H1 (cell line): ENCODE measurements around the gene MYO9B. TPM values are rescaled to one million over a fixed set of nuclear protein-coding genes. Genes with fewer than 3 reads are reported as not detected.

Experiments used
- CTCF ChIA-PET: fragments of 300-600 bp; sonication (Branson Sonifier 250); formaldehyde crosslinking; loops from one replicate; lab custom pipeline; 2021; ENCODE audit not compliant: partially characterized antibody; lab: Charles Lee
- POLR2A ChIA-PET: fragments of 300-600 bp; sonication (Branson Sonifier 250); formaldehyde crosslinking; loops from one replicate; lab custom pipeline; 2021; ENCODE audit warnings: inconsistent platforms; ENCODE audit not compliant: partially characterized antibody; lab: Charles Lee
- DNase-seq, 2 experiments: peaks; one replicate each; pipeline versions ENCODE4 v3.0.0 to v3.0.0-alpha.2; 2010 to 2022; ENCODE audit warnings: low spot score in 2 of 2, low read depth in 1 of 2, mixed read lengths in 1 of 2
- FAIRE-seq: peaks from 2 replicates; lab custom pipeline; 2011; peaks lifted over from hg19 to GRCh38; lab: Jason Lieb, UNC
- H2AFZ ChIP-seq: 2 replicates; pipeline ENCODE4 v1.8.1; 2012; ENCODE audit warnings: low read length, inconsistent platforms
- H2AK5ac ChIP-seq: 2 replicates; pipeline ENCODE4 v1.6.1; 2013; ENCODE audit warnings: low read depth, low read length
- H2BK120ac ChIP-seq: replicated peaks from 2 replicates; pipeline ENCODE3; 2013; ENCODE audit warnings: low read depth, low read length, inconsistent platforms
- H2BK12ac ChIP-seq: 2 replicates; pipeline ENCODE4 v1.6.1; 2013; ENCODE audit warnings: low read depth, low read length
- H2BK15ac ChIP-seq: 2 replicates; pipeline ENCODE4 v1.6.1; 2013; ENCODE audit warnings: low read length
- H2BK20ac ChIP-seq: 2 replicates; pipeline ENCODE4 v1.6.1; 2013; ENCODE audit warnings: low read length
- H2BK5ac ChIP-seq: 2 replicates; pipeline ENCODE4 v1.6.1; 2013; ENCODE audit warnings: low read depth, low read length
- H3K14ac ChIP-seq: 2 replicates; pipeline ENCODE4 v1.6.1; 2013; ENCODE audit warnings: inconsistent platforms; ENCODE audit not compliant: insufficient read length
- H3K18ac ChIP-seq: 2 replicates; pipeline ENCODE4 v1.6.1; 2013; ENCODE audit warnings: low read length; ENCODE audit errors: extremely low read depth
- H3K23ac ChIP-seq: 2 replicates; pipeline ENCODE4 v1.6.1; 2013; ENCODE audit warnings: inconsistent platforms; ENCODE audit not compliant: insufficient read length
- H3K23me2 ChIP-seq: 2 replicates; pipeline ENCODE4 v1.6.1; 2013; ENCODE audit warnings: low read depth, low read length
- H3K27ac ChIP-seq: 2 replicates; pipeline ENCODE4 v1.6.1; 2011; ENCODE audit warnings: low read depth, low read length, inconsistent platforms
- H3K27me3 ChIP-seq, 4 experiments: replicated peaks in 1 of 4; 1 replicate in 1 of 4; 2 replicates in 3 of 4; pipeline versions ENCODE4 v1.6.1 to v1.8.1; 2011 to 2013; ENCODE audit warnings: low read length in 3 of 4, mild to moderate bottlenecking in 3 of 4, inconsistent platforms in 2 of 4, mixed read lengths in 2 of 4, moderate library complexity in 1 of 4; ENCODE audit not compliant: control insufficient read depth in 3 of 4, insufficient read depth in 3 of 4; ENCODE audit errors: extremely low read depth in 1 of 4
- H3K36me3 ChIP-seq, 4 experiments: 2 replicates each; pipeline versions ENCODE4 v1.6.1 to v1.8.1; 2011 to 2013; ENCODE audit warnings: mild to moderate bottlenecking in 4 of 4, low read length in 3 of 4, moderate library complexity in 2 of 4, control low read depth in 1 of 4, inconsistent platforms in 1 of 4; ENCODE audit not compliant: insufficient read depth in 4 of 4, control insufficient read depth in 2 of 4
- H3K4ac ChIP-seq: replicated peaks from 2 replicates; pipeline ENCODE3; 2013; ENCODE audit warnings: low read length, low read depth, mixed read lengths, inconsistent platforms; ENCODE audit not compliant: insufficient read length
- H3K4me1 ChIP-seq, 4 experiments: replicated peaks in 1 of 4; 1 replicate in 1 of 4; 2 replicates in 3 of 4; pipeline versions ENCODE4 v1.6.1 to v1.8.1; 2011 to 2013; ENCODE audit warnings: low read length in 3 of 4, inconsistent platforms in 2 of 4, mixed read lengths in 1 of 4; ENCODE audit not compliant: insufficient read depth in 4 of 4, control insufficient read depth in 3 of 4
- H3K4me2 ChIP-seq, 2 experiments: 2 replicates each; pipeline versions ENCODE4 v1.6.1 to v1.8.1; 2011 to 2013; ENCODE audit warnings: low read depth in 2 of 2, low read length in 2 of 2, control low read depth in 1 of 2, inconsistent platforms in 1 of 2, mild to moderate bottlenecking in 1 of 2; ENCODE audit not compliant: insufficient read depth in 1 of 2
- H3K4me3 ChIP-seq, 4 experiments: fragments of 200-600, 300-600 bp in 1 of 4; sonication (generic), shearing (Covaris generic), sonication (Bioruptor Twin) in 1 of 4; 2 replicates each; pipeline versions ENCODE4 v1.5.1 to v1.8.1; 2011 to 2016; ENCODE audit warnings: low read length in 4 of 4, low read depth in 3 of 4, control low read depth in 2 of 4, inconsistent platforms in 2 of 4, mild to moderate bottlenecking in 2 of 4, mixed read lengths in 1 of 4, moderate library complexity in 1 of 4; ENCODE audit not compliant: insufficient read depth in 2 of 4; ENCODE audit errors: extremely low read depth in 1 of 4
- H3K56ac ChIP-seq: replicated peaks from 2 replicates; pipeline ENCODE3; 2013; ENCODE audit warnings: low read depth, mild to moderate bottlenecking, mixed read lengths, low read length, inconsistent platforms; ENCODE audit not compliant: insufficient read length
- H3K79me1 ChIP-seq: 2 replicates; pipeline ENCODE4 v1.6.1; 2013; ENCODE audit warnings: low read depth, low read length, control low read depth
- H3K79me2 ChIP-seq, 2 experiments: 2 replicates each; pipeline versions ENCODE4 v1.6.1 to v1.8.1; 2012 to 2013; ENCODE audit warnings: low read length in 2 of 2, mild to moderate bottlenecking in 2 of 2, inconsistent platforms in 1 of 2; ENCODE audit not compliant: insufficient read depth in 2 of 2, control insufficient read depth in 1 of 2
- H3K9ac ChIP-seq, 4 experiments: replicated peaks in 1 of 4; 1 replicate in 1 of 4; 2 replicates in 3 of 4; pipeline versions ENCODE4 v1.6.1 to v1.8.1; 2011 to 2013; ENCODE audit warnings: low read depth in 3 of 4, low read length in 3 of 4, control low read depth in 2 of 4, mild to moderate bottlenecking in 2 of 4, moderate library complexity in 2 of 4, inconsistent platforms in 1 of 4; ENCODE audit errors: extremely low read depth in 1 of 4
- H3K9me3 ChIP-seq, 2 experiments: 2 replicates each; pipeline versions ENCODE4 v1.6.1 to v1.8.1; 2012 to 2013; ENCODE audit warnings: mild to moderate bottlenecking in 2 of 2, moderate library complexity in 2 of 2, control low read depth in 1 of 2, inconsistent platforms in 1 of 2, low read depth in 1 of 2, low read length in 1 of 2, mixed read lengths in 1 of 2; ENCODE audit not compliant: insufficient read depth in 2 of 2
- H4K20me1 ChIP-seq, 2 experiments: replicated peaks in 1 of 2; 2 replicates each; pipeline versions ENCODE3 to v1.8.1; 2011 to 2013; ENCODE audit warnings: inconsistent platforms in 2 of 2, low read length in 2 of 2, mild to moderate bottlenecking in 1 of 2; ENCODE audit not compliant: insufficient read depth in 2 of 2, control insufficient read depth in 1 of 2
- H4K5ac ChIP-seq: 2 replicates; pipeline ENCODE4 v1.6.1; 2013; ENCODE audit warnings: low read length, low read depth, mixed read lengths, inconsistent platforms; ENCODE audit not compliant: insufficient read length
- H4K8ac ChIP-seq: 2 replicates; pipeline ENCODE4 v1.8.0; 2013; ENCODE audit warnings: mild to moderate bottlenecking, moderate library complexity, low read length, inconsistent platforms; ENCODE audit not compliant: insufficient read depth; ENCODE audit errors: extremely low read depth
- H4K91ac ChIP-seq: replicated peaks from 2 replicates; pipeline ENCODE3; 2013; ENCODE audit warnings: low read length, mixed read lengths, inconsistent platforms; ENCODE audit not compliant: insufficient read length
- ASH2L ChIP-seq: fragments of 200-600, 300-600 bp; sonication (generic); IDR thresholded peaks from one replicate; pipeline ENCODE4 v1.7.1; 2017; ENCODE audit warnings: low read length
- BCL11A ChIP-seq, 2 experiments: IDR thresholded peaks; one replicate each; pipeline ENCODE4 v1.6.1; 2011; ENCODE audit warnings: low read depth in 2 of 2, low read length in 2 of 2, mild to moderate bottlenecking in 2 of 2
- BRCA1 ChIP-seq: IDR thresholded peaks from 2 replicates; pipeline ENCODE4 v1.6.1; 2012; ENCODE audit warnings: low read depth, low read length, improper control_type of control experiment
- CTBP2 ChIP-seq: IDR thresholded peaks from 2 replicates; pipeline ENCODE4 v1.7.0; 2011; ENCODE audit warnings: borderline replicate concordance, mild to moderate bottlenecking, moderate library complexity, mixed read lengths, low read length; ENCODE audit not compliant: insufficient read depth, insufficient read length
- FOSL1 ChIP-seq: IDR thresholded peaks from 2 replicates; pipeline ENCODE4 v1.6.1; 2011; ENCODE audit warnings: mild to moderate bottlenecking, low read depth, low read length, moderate library complexity; ENCODE audit not compliant: insufficient read depth
- MAFK ChIP-seq: IDR thresholded peaks from 2 replicates; pipeline ENCODE4 v1.6.1; 2012; ENCODE audit warnings: low read depth, mild to moderate bottlenecking, improper control_type of control experiment, low read length
- SIN3A ChIP-seq, 2 experiments: IDR thresholded peaks in 1 of 2; conservative IDR thresholded peaks in 1 of 2; 2 replicates each; pipeline ENCODE4 v1.6.1; 2011 to 2012; ENCODE audit warnings: low read length in 2 of 2, improper control_type of control experiment in 1 of 2, low read depth in 1 of 2, mild to moderate bottlenecking in 1 of 2
- SP2 ChIP-seq: IDR thresholded peaks from 2 replicates; pipeline ENCODE4 v1.6.1; 2012; ENCODE audit warnings: mild to moderate bottlenecking, low read length, inconsistent platforms
- SP4 ChIP-seq: IDR thresholded peaks from 2 replicates; pipeline ENCODE4 v1.6.1; 2012; ENCODE audit warnings: low read length, inconsistent platforms
- TCF12 ChIP-seq: IDR thresholded peaks from 2 replicates; pipeline ENCODE4 v1.6.1; 2011; ENCODE audit warnings: low read depth, mild to moderate bottlenecking, low read length
- WGBS, 2 experiments: shearing (Covaris generic) in 1 of 2; methylation state at CpG; one replicate each; pipeline versions ENCODE4 v1.1.6 to v1.1.7; 2013 to 2015; ENCODE audit warnings: low lambda C conversion rate in 2 of 2, mixed read lengths in 2 of 2, inconsistent platforms in 1 of 2, low coverage in 1 of 2, missing lambda C conversion rate in 1 of 2; ENCODE audit not compliant: insufficient replicate concordance in 2 of 2, insufficient coverage in 1 of 2, insufficient read length in 1 of 2; ENCODE audit errors: extremely low coverage in 1 of 2, missing lambda C conversion rate in 1 of 2; 5-methylcytosine and 5-hydroxymethylcytosine counted together
- polyA plus RNA-seq, 7 experiments: library from polyadenylated mRNA; depleted of rRNA in 3 of 7; stranded (reverse) in 5 of 7; unstranded in 2 of 7; fragments of >200 nt in 5 of 7; fragments of 200-250 nt in 2 of 7; gene quantifications; 1 replicate in 5 of 7; 2 replicates in 1 of 7; 4 replicates in 1 of 7; pipeline versions ENCODE4 v1.2.1 to v1.2.3, GENCODE V29; 2011 to 2013; ENCODE audit warnings: missing spikeins in 2 of 7, mixed read lengths in 2 of 7
- total RNA-seq: library from RNA; stranded (reverse); fragmentation: NEBNext Ultra II Directional; extraction: Animal tissue kit (Norgen Biotek cat#: 25700); gene quantifications from 2 replicates; pipeline ENCODE4 v1.2.1, GENCODE V29; 2021

Gene MYO9B
- total and polyA plus RNA-seq, 2 of the 8 experiments (the other 6 are each of a cell fraction or from before 2014, with no cell fraction given) = 27.6 to 77.1 TPM

DNA sequence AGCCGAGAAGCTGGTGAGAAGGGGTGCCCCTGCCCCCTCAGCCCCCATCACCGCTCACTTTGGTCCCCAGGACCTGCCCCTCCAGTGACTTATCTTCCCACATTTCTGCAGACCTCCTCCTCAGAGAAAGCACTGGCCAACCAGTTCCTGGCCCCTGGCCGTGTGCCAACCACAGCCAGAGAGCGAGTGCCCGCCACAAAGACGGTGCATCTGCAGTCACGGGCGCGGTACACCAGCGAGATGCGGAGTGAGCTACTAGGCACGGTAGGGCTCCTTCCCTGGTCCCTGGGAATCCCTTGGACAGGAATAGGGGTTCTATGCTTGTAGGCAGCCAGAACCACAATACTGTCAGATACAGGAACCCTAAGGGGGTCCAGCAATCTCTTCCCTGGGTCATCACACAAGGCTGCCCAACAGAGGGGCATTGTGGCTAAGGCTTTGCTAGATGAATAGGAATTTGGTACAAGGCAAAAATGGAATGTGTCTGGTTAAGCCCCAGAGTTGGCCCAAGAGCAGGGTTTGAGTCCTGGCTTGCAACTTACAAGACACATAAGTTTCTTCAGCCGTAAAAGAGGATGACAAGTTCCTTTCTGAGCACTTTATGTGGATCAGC is 140.6 kb downstream of the MYO9B start:
- Histone ChIP-seq H3K9ac (0 out of 7 replicates have a peak overlapping the region, but pooled peaks of 1 of the 4 experiments have one; percentile 31), H2AFZ (no peak overlapping the region)
- WGBS, 2 experiments = 91% methylated on average over 13 of the region's 13 CpGs; no CpG with 5 or more reads in 1 of the 2 experiments

More for the DNA sequence above, 140.6 kb downstream of the MYO9B start:
- no peaks in the 10 kb centered on the region for H4K20me1 ChIP-seq
- H3K9me3 ChIP-seq = no peaks in the 10 kb centered on the region
- H4K5ac ChIP-seq = no peak overlapping the region
- TF ChIP-seq SP4 = no peak
- no peak for TF ChIP-seq SIN3A (conservative IDR thresholded peaks at IDR 0.05 in 1 of 2, IDR thresholded peaks at IDR 0.05 in 1 of 2; ENCODE audit: low read depth in 1 of 2, low read length in 2 of 2)
- TF ChIP-seq MAFK = no peak
- no peak for TF ChIP-seq TCF12
- TF ChIP-seq BRCA1 = no peak
- no peak for TF ChIP-seq ASH2L
- TF ChIP-seq SP2 = no peak
- TF ChIP-seq CTBP2 = no peak
- TF ChIP-seq FOSL1 = no peak
- no peak for TF ChIP-seq BCL11A (IDR thresholded peaks at IDR 0.05; ENCODE audit: low read depth in 2 of 2, low read length in 2 of 2)
- no peak overlapping the region for H3K56ac ChIP-seq
- H3K4ac ChIP-seq = no peak overlapping the region
- no peaks in the 10 kb centered on the region; a peak in 1 of 4 replicates for H3K79me2 ChIP-seq
- peaks cover 0 to 8% (median 5%) of the 10 kb centered on the region in 4 experiments; a peak in 5 of 7 replicates for H3K4me1 ChIP-seq
- no peak overlapping the region; the same call in 1 of the 2 replicates for H2BK15ac ChIP-seq
- CTCF ChIA-PET = interaction anchor here (0.6 to 1.8 kb wide), 6 partner anchors 12 to 183 kb away, joined by 3 to 5 read pairs (median 3); no protein-coding TSS in a partner anchor
- H3K18ac ChIP-seq = no peak overlapping the region
- no peak overlapping the region for H2BK120ac ChIP-seq
- H3K23me2 ChIP-seq = peaks cover 7% of the 10 kb centered on the region
- 0 out of 2 replicates have a peak overlapping the region, but pooled peaks have one; percentile 53 for H2AK5ac ChIP-seq
- H3K4me3 ChIP-seq = peak overlapping the region; percentile 31 to 78 (median 51); a peak in 6 of 8 replicates
- no peak overlapping the region for H3K14ac ChIP-seq
- peaks cover 2 to 13% (median 6%) of the 10 kb centered on the region in 4 experiments; a peak in 5 of 8 replicates for H3K36me3 ChIP-seq
- DNase-seq = no peak
- H2BK5ac ChIP-seq = peak overlapping the region; percentile 81; the same call in 1 of the 2 replicates
- H3K27ac ChIP-seq = no peak overlapping the region
- no peaks in the 10 kb centered on the region for H3K27me3 ChIP-seq
- H3K23ac ChIP-seq = no peak overlapping the region
- H4K8ac ChIP-seq = no peak overlapping the region
- POLR2A ChIA-PET = interaction anchor here (0.6 to 4.2 kb wide), 25 partner anchors 7 to 481 kb away, joined by 3 to 79 read pairs (median 5); partner anchors contain the start of genes ANKLE1, ANO8, BABAM1 and DDA1
- no peak for FAIRE-seq
- no peak overlapping the region for H2BK20ac ChIP-seq
- H2BK12ac ChIP-seq = no peak overlapping the region
- H3K79me1 ChIP-seq = peaks cover 4% of the 10 kb centered on the region; the same call in 1 of the 2 replicates
- H3K4me2 ChIP-seq = peak overlapping the region; percentile 84 to 94
- H4K91ac ChIP-seq = no peak overlapping the region
